ENCODE data around the gene ATAD3B. TPM values are rescaled to one million over a fixed set of nuclear protein-coding genes. Genes with fewer than 3 reads are reported as not detected.

ATAD3B gene
- total and polyA plus RNA-seq, 2 donors from 2014 or later, result 13.3 to 28.8 TPM

DNA sequence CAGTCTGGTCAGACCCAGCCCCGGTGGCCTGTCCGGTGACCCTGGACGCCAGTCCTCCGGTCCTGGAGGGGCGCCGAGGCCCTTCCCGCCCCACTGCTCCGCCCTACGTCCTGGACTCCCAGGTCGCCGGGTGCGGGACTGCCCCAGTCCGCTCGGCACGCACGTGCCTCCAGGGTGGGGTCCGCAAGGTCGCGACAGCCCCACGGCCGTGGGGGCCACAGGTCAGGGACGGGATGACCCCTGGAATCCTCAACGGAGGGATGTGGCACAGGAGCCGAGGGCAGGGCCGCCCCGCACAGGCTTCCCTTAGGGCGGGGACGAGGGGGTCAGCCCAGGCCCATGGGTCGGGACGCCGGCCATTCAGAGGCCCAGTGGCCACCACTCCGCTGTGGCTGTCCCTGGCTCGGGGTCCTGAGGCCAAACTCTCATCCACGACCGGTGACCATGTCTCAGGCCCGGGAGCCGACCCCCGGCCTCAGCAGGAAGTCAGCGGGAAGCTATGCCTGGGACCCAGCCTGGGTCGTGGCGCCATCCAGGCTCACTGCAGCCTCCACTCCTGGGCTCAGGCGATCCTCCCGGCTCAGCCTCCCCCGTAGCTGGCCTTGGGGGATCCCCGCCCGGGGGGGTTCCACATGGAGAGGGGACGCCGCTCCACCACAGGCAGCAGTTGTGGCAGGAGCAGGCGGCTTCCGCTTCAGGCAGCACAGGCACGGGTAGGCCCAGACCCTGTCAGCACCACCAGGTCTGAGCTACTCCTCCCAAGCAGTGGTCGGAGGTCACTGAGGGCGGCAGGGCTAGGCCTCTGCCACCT lies 69.5 kb downstream of the ATAD3B start:
- FAIRE-seq (no peak), DNase-seq (no peak)
- intact Hi-C loops (cut with DNase I), result no loop called here
- Histone ChIP-seq H3K9me3 (ENCODE audit: control insufficient read depth in 2 of 3, insufficient read depth in 1 of 3, low read length in 3 of 3) (no peaks in the 10 kb centered on the region), H3K4me3 (ENCODE audit: low read length in 3 of 3) (peak overlapping the region in 1 of 3 donors; percentile 31), H3K9ac (ENCODE audit: low read length in 3 of 3) (peak overlapping the region in 1 of 3 donors; percentile 34), H3K27ac (ENCODE audit: low read depth in 2 of 2, low read length in 2 of 2) (no peak overlapping the region), H3K36me3 (ENCODE audit: control insufficient read depth in 2 of 3, insufficient read depth in 3 of 3, low read length in 3 of 3) (peaks cover 0 to 3% (median 0%) of the 10 kb centered on the region in 3 donors), H3K4me1 (ENCODE audit: control insufficient read depth in 2 of 3, insufficient read depth in 2 of 3, low read depth in 1 of 3, low read length in 3 of 3) (peaks cover 0 to 8% (median 0%) of the 10 kb centered on the region in 3 donors), H3K27me3 (ENCODE audit: control insufficient read depth, insufficient read depth, low read length) (no peaks in the 10 kb centered on the region)
- TF ChIP-seq, protein P1, sequence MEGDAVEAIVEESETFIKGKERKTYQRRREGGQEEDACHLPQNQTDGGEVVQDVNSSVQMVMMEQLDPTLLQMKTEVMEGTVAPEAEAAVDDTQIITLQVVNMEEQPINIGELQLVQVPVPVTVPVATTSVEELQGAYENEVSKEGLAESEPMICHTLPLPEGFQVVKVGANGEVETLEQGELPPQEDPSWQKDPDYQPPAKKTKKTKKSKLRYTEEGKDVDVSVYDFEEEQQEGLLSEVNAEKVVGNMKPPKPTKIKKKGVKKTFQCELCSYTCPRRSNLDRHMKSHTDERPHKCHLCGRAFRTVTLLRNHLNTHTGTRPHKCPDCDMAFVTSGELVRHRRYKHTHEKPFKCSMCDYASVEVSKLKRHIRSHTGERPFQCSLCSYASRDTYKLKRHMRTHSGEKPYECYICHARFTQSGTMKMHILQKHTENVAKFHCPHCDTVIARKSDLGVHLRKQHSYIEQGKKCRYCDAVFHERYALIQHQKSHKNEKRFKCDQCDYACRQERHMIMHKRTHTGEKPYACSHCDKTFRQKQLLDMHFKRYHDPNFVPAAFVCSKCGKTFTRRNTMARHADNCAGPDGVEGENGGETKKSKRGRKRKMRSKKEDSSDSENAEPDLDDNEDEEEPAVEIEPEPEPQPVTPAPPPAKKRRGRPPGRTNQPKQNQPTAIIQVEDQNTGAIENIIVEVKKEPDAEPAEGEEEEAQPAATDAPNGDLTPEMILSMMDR (IDR thresholded peaks at IDR 0.05; ENCODE audit: borderline replicate concordance, extremely low read depth, insufficient read depth), result no peak

DNA sequence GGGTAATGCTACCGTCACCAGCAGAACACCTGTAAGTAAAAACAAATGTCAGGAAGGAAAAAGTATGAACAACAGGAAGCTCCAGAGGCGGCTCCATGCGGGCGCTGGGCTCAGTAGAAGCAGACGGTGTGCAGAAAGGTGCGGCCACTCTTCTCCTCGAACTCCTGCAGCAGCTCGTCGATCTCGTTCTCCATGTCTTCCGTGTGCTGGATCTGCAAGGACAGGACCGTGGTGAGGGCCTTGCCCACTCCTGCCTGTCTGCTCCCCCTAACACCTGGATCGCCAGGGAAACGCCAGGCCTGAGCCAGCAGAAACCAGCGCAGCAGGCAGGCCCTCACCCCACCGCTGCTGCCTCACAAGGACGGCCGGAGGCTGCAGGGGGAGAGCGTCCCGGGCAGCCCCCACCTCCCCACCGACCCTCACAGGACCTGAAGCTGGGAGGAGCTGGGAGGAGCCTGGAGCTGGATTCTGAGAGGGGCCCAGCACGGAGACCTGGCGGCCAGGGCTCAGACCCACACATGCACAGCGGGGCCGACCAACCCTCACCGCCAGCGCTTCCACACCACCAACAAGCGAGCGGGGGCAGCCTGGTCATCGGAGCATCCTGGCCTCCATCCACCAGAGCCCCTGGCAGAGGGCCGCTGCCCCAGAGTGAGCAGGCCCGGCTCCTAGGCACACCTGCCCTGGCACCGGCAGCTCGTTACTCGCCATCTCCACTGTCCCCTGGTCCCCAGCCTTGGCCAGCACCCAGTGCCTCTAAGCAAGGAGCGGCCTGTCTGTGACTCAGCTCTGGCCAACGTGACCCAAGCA lies 70.6 kb downstream of the ATAD3B start:
- peak in 1 of 5 donors; percentile 53 for DNase-seq
- TF ChIP-seq, protein P1 (IDR thresholded peaks at IDR 0.05; ENCODE audit: borderline replicate concordance, extremely low read depth, insufficient read depth), result no peak
- H3K27ac ChIP-seq (ENCODE audit: low read depth in 2 of 2, low read length in 2 of 2), result no peak overlapping the region
- intact Hi-C loops (cut with DNase I), result no loop called here
- peaks cover 0 to 8% (median 0%) of the 10 kb centered on the region in 3 donors for H3K4me1 ChIP-seq (ENCODE audit: control insufficient read depth in 2 of 3, insufficient read depth in 2 of 3, low read depth in 1 of 3, low read length in 3 of 3)
- H3K36me3 ChIP-seq (ENCODE audit: control insufficient read depth in 2 of 3, insufficient read depth in 3 of 3, low read length in 3 of 3), result peaks cover 0 to 3% (median 0%) of the 10 kb centered on the region in 3 donors
- no peaks in the 10 kb centered on the region for H3K9me3 ChIP-seq (ENCODE audit: control insufficient read depth in 2 of 3, insufficient read depth in 1 of 3, low read length in 3 of 3)
- H3K27me3 ChIP-seq (ENCODE audit: control insufficient read depth, insufficient read depth, low read length), result no peaks in the 10 kb centered on the region
- H3K9ac ChIP-seq (ENCODE audit: low read length in 3 of 3), result no peak overlapping the region
- no peak overlapping the region for H3K4me3 ChIP-seq (ENCODE audit: low read length in 3 of 3)
- no peak for FAIRE-seq

DNA sequence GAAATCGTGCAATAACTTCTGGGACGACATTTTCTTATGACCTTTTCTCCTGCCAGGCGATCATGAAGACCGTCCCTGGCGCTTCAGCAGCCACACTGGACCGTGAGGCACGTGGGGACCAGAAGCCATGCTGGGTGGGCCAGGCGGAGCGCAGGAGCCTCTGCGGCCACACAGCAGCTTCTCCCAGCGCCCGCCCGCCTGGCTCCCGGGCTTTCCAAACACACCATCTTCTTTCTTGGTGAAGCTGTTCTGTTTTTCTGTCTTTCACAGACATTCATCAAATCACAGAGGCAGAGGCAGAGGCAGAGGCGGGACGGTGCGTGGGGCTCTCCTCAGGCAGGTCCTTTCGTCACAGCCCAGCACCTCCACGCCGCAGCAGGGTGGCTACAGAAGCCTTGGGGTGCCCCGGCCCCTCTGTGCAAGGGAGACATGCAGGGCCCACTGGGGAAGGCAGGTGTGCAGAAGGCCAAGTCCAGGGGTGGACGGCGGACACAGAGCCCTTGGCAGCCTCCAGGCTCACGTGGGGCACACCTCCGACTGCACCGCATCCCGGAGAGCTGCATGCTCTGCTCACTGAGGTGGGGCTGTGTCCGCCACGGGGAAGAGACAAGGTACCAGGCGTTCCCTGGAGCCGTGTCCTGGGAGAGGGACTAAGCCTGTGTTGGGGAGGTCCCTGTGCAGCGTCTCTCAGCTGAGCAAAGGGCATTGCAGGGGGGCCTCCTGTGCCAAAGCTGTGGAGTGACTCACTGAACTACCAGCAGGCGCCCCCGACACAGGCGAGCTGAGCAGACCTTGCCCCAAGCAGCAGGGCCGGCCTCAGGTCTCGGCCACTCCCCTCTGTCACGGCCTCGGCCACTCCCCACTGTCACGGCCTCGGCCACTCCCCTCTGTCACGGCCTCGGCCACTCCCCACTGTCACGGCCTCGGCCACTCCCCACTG lies 71.5 kb downstream of the ATAD3B start:
- Histone ChIP-seq H3K9me3 (ENCODE audit: control insufficient read depth in 2 of 3, insufficient read depth in 1 of 3, low read length in 3 of 3) (no peaks in the 10 kb centered on the region), H3K4me1 (ENCODE audit: control insufficient read depth in 2 of 3, insufficient read depth in 2 of 3, low read depth in 1 of 3, low read length in 3 of 3) (peaks cover 0 to 8% (median 0%) of the 10 kb centered on the region in 3 donors), H3K9ac (ENCODE audit: low read length in 3 of 3) (no peak overlapping the region), H3K4me3 (ENCODE audit: low read length in 3 of 3) (no peak overlapping the region), H3K27ac (ENCODE audit: low read depth in 2 of 2, low read length in 2 of 2) (no peak overlapping the region), H3K27me3 (ENCODE audit: control insufficient read depth, insufficient read depth, low read length) (no peaks in the 10 kb centered on the region), H3K36me3 (ENCODE audit: control insufficient read depth in 2 of 3, insufficient read depth in 3 of 3, low read length in 3 of 3) (peaks cover 0 to 3% (median 0%) of the 10 kb centered on the region in 3 donors)
- TF ChIP-seq, protein P1 (IDR thresholded peaks at IDR 0.05; ENCODE audit: borderline replicate concordance, extremely low read depth, insufficient read depth), result no peak
- FAIRE-seq (no peak), DNase-seq (no peak)
- intact Hi-C loops (cut with DNase I), result no loop called here
